AG09319 (cell line): ENCODE results near the gene TMUB2.
"Not testable (repeated sequence)": the region's sequence is repeated elsewhere in the genome, so short reads cannot be mapped to it uniquely, and the experiment has no call there.

Source experiments
- DNase-seq: peaks from one replicate; pipeline ENCODE4 v3.0.0-alpha.2; 2010; ENCODE audit warnings: low read depth; ENCODE audit errors: extremely low read depth
- CTCF ChIP-seq: IDR thresholded peaks from 2 replicates; pipeline ENCODE4 v1.5.1; 2011; ENCODE audit warnings: low read depth, mild to moderate bottlenecking, inconsistent platforms, low read length, moderate library complexity

TMUB2 gene

GRCh38 chr17:44236444-44236991 is 49.7 kb downstream of the TMUB2 start:
- no peak for TF ChIP-seq CTCF
- DNase-seq: no peak

- DNase-seq: not testable (repeated sequence)
Measured at GRCh38 chr17:44237886-44238285, 51.1 kb downstream of the TMUB2 start.

- no peak for DNase-seq
- no peak for TF ChIP-seq CTCF
Measured at GRCh38 chr17:44241106-44241624, 54.4 kb downstream of the TMUB2 start.
